K562 (cell line): ENCODE results near the gene ANKRD44. TPM values are rescaled to one million over a fixed set of nuclear protein-coding genes. Genes with fewer than 3 reads are reported as not detected.

Source experiments
- ATAC-seq: fragments of 200-7000 bp; cut with Tn5 transposase; 3 replicates; pipeline ENCODE4 v1.9.1; 2020; ENCODE audit warnings: moderate library complexity
- BruUV-seq: library from RNA; stranded (reverse); fragments of 400-500 nt; replicated peaks from 2 replicates; lab custom pipeline; 2021; lab: Mats Ljungman, UMichigan
- CTCF ChIA-PET: fragments of 300-600 bp; formaldehyde crosslinking; extraction: SDS; loops from one replicate; lab custom pipeline; 2021; ENCODE audit warnings: low intra/inter-chr PET ratio; lab: Yijun Ruan, JAX
- POLR2A ChIA-PET: fragments of 300-600, 350-650 bp; sonication (Branson Sonifier 250); formaldehyde crosslinking; extraction: SDS; loops from one replicate; lab custom pipeline; 2021; ENCODE audit warnings: antibody characterized with exemption, inconsistent platforms; lab: Yijun Ruan, JAX
- DNase-seq, 4 experiments: peaks; one replicate each; pipeline versions ENCODE4 v3.0.0 to v3.0.0-alpha.2; 2011 to 2018; ENCODE audit warnings: low spot score in 3 of 4, mixed read lengths in 3 of 4; ENCODE audit errors: extremely low read depth in 1 of 4
- FAIRE-seq: peaks from 2 replicates; lab custom pipeline; 2011; peaks lifted over from hg19 to GRCh38; lab: Jason Lieb, UNC
- H2AFZ ChIP-seq: 2 replicates; pipeline ENCODE4 v1.6.0; 2011; ENCODE audit warnings: low read depth, low read length, control low read depth, inconsistent platforms
- H3K27ac ChIP-seq: fragments of 200-600 bp; 3 replicates; pipeline ENCODE4 v1.8.0; 2011; ENCODE audit warnings: low read depth, mild to moderate bottlenecking, control low read depth, inconsistent platforms, low read length, moderate library complexity, mixed read lengths; ENCODE audit errors: extremely low read depth
- H3K27me3 ChIP-seq, 2 experiments: fragments of 300-600 bp in 1 of 2; 2 replicates in 1 of 2; 3 replicates in 1 of 2; pipeline versions ENCODE4 v1.6.0 to v1.8.0; 2011; ENCODE audit warnings: inconsistent platforms in 2 of 2, low read length in 2 of 2, mild to moderate bottlenecking in 1 of 2, mixed read lengths in 1 of 2, moderate library complexity in 1 of 2; ENCODE audit not compliant: control insufficient read depth in 2 of 2, insufficient read depth in 2 of 2
- H3K36me3 ChIP-seq: fragments of 300-600 bp; 3 replicates; pipeline ENCODE4 v1.8.0; 2011; ENCODE audit warnings: mild to moderate bottlenecking, low read length, inconsistent platforms; ENCODE audit not compliant: control insufficient read depth, insufficient read depth
- H3K4me1 ChIP-seq, 2 experiments: fragments of 200-600 bp in 1 of 2; replicated peaks in 1 of 2; 2 replicates in 1 of 2; 3 replicates in 1 of 2; pipeline versions ENCODE4 v1.5.1 to v1.8.0; 2011; ENCODE audit warnings: inconsistent platforms in 2 of 2, low read length in 2 of 2, mild to moderate bottlenecking in 1 of 2, mixed read lengths in 1 of 2, moderate library complexity in 1 of 2; ENCODE audit not compliant: control insufficient read depth in 2 of 2, insufficient read depth in 2 of 2
- H3K4me2 ChIP-seq: 2 replicates; pipeline ENCODE4 v1.6.1; 2011; ENCODE audit warnings: low read length, control low read depth, inconsistent platforms, mixed read lengths; ENCODE audit not compliant: insufficient read depth
- H3K4me3 ChIP-seq: fragments of 200-600 bp; sonication (generic), shearing (Covaris generic); 2 replicates; pipeline ENCODE4 v1.5.1; 2016; ENCODE audit warnings: control low read depth, inconsistent platforms
- H3K79me2 ChIP-seq: fragments of 200-600 bp; 3 replicates; pipeline ENCODE4 v1.8.0; 2011; ENCODE audit warnings: low read length, inconsistent platforms; ENCODE audit not compliant: control insufficient read depth, insufficient read depth
- H3K9ac ChIP-seq, 2 experiments: 2 replicates each; pipeline versions ENCODE4 v1.6.0 to v1.6.1; 2011; ENCODE audit warnings: low read depth in 2 of 2, low read length in 2 of 2, control low read depth in 1 of 2, inconsistent platforms in 1 of 2, mild to moderate bottlenecking in 1 of 2, mixed read lengths in 1 of 2; ENCODE audit not compliant: insufficient read depth in 1 of 2
- H3K9me1 ChIP-seq: one replicate; pipeline ENCODE4 v1.6.0; 2011; ENCODE audit warnings: inconsistent platforms, mild to moderate bottlenecking, low read length, moderate library complexity; ENCODE audit not compliant: control insufficient read depth, insufficient read depth
- H3K9me3 ChIP-seq: replicated peaks from 2 replicates; pipeline ENCODE4 v1.5.1; 2011; ENCODE audit warnings: low read depth, low read length, inconsistent platforms; ENCODE audit not compliant: control insufficient read depth, insufficient read depth
- H4K20me1 ChIP-seq: replicated peaks from 2 replicates; pipeline ENCODE4 v1.6.1; 2011; ENCODE audit warnings: low read length, inconsistent platforms, mixed read lengths; ENCODE audit not compliant: control insufficient read depth, insufficient read depth
- ARID3B ChIP-seq: fragments of 250-450 bp; sonication (Bioruptor Pico); IDR thresholded peaks from 2 replicates; pipeline ENCODE4 v1.4.0; 2020; ENCODE audit warnings: borderline replicate concordance
- CREM ChIP-seq: IDR thresholded peaks from 2 replicates; pipeline ENCODE4 v1.6.1; 2014; ENCODE audit warnings: antibody characterized with exemption, low read depth
- DDX20 ChIP-seq: fragments of 450-650 bp; IDR thresholded peaks from 2 replicates; pipeline ENCODE4 v1.6.1; 2016; ENCODE audit warnings: missing genetic modification characterization, low read depth, mild to moderate bottlenecking, missing compliant biosample characterization, moderate library complexity
- PPARD ChIP-seq: fragments of 250-450 bp; sonication (Bioruptor Pico); IDR thresholded peaks from 2 replicates; pipeline ENCODE4 v1.8.0; 2022; ENCODE audit warnings: inconsistent platforms, mild to moderate bottlenecking, moderate library complexity
- RBM17 ChIP-seq: fragments of 200-400 bp; formaldehyde crosslinking; IDR thresholded peaks from 2 replicates; pipeline ENCODE4 v1.6.1; 2017; ENCODE audit warnings: low read depth, mild to moderate bottlenecking, low read length, borderline replicate concordance
- SPI1 ChIP-seq: IDR thresholded peaks from 2 replicates; pipeline ENCODE4 v1.6.1; 2011; ENCODE audit warnings: low read depth, low read length, control low read depth, borderline replicate concordance
- TFAP4 ChIP-seq: sonication (generic); formaldehyde crosslinking; IDR thresholded peaks from 2 replicates; pipeline ENCODE4 v1.8.0; 2022; ENCODE audit warnings: missing genetic modification reagents, mild to moderate bottlenecking, moderate library complexity, borderline replicate concordance
- ZNF121 ChIP-seq: sonication (generic); formaldehyde crosslinking; conservative IDR thresholded peaks from 2 replicates; pipeline ENCODE4 v1.8.0; 2022; ENCODE audit warnings: missing genetic modification reagents
- ZNF77 ChIP-seq: fragments of 250-450 bp; sonication (Bioruptor Pico); IDR thresholded peaks from 2 replicates; pipeline ENCODE4 v1.5.0; 2020
- WGBS: fragments of 100-300 bp; shearing (Covaris generic); methylation state at CpG from one replicate; pipeline ENCODE4 v1.1.6; 2016; ENCODE audit warnings: low coverage, mixed read lengths; ENCODE audit not compliant: insufficient coverage; ENCODE audit errors: missing lambda C conversion rate; 5-methylcytosine and 5-hydroxymethylcytosine counted together
- in situ Hi-C: fragments of 300-500 bp; cut with MboI; formaldehyde crosslinking; loops from 4 replicates; pipeline ENCODE4 v1.15.0; 2018; ENCODE audit warnings: inconsistent platforms, mixed read lengths
- intact Hi-C: fragments of 100-400 bp; cut with micrococcal nuclease; formaldehyde crosslinking; loops from 2 replicates; pipeline ENCODE4 v1.14.2; 2022
- polyA plus RNA-seq, 8 experiments: library from polyadenylated mRNA; depleted of rRNA in 4 of 8; stranded (reverse) in 5 of 8; unstranded in 3 of 8; fragments of >200 nt; fragmentation: Nextera tagmentation in 2 of 8; fragmentation: Illumina TruSeq in 1 of 8; extraction: Ambion mirVana in 2 of 8; extraction: Trizol in 1 of 8; gene quantifications; 2 replicates each; pipeline versions ENCODE4 v1.2.1 to v1.2.3, GENCODE V29; 2011 to 2014; ENCODE audit warnings: inconsistent platforms in 1 of 8, missing spikeins in 1 of 8
- total RNA-seq, 7 experiments: library from RNA; depleted of rRNA in 6 of 7; stranded (reverse); fragments of >200 nt in 6 of 7; fragmentation: Illumina TruSeq in 2 of 7; extraction: Trizol in 2 of 7; gene quantifications; 2 replicates each; pipeline versions ENCODE4 v1.2.1 to v1.2.3, GENCODE V29; 2011 to 2021; ENCODE audit warnings: low replicate concordance in 1 of 7

The ANKRD44 gene
- total and polyA plus RNA-seq, 9 of the 15 experiments (the other 6 are each of a cell fraction or from before 2014, with no cell fraction given) = 0.03 to 0.64 (median 0.07) TPM; not detected in 3

- Histone ChIP-seq H3K4me2 (no peak overlapping the region), H3K9me3 (no peaks in the 10 kb centered on the region), H3K79me2 (no peaks in the 10 kb centered on the region), H3K27ac (no peak overlapping the region), H3K9me1 (no peaks in the 10 kb centered on the region), H4K20me1 (no peaks in the 10 kb centered on the region), H3K4me1 (no peaks in the 10 kb centered on the region; a peak in 1 of 5 replicates), H3K9ac (no peak overlapping the region), H3K36me3 (no peaks in the 10 kb centered on the region), H3K27me3 (no peaks in the 10 kb centered on the region), H3K4me3 (no peak overlapping the region), H2AFZ (no peak overlapping the region)
- FAIRE-seq = no peak
- POLR2A ChIA-PET = interaction anchor here (0.6 to 0.7 kb wide), 2 partner anchors 11 to 13 kb away, joined by 3 to 5 read pairs; no protein-coding TSS in a partner anchor
- in situ Hi-C loops (no loop called here), intact Hi-C loops (no loop called here)
- CTCF ChIA-PET = no interaction called here
- no TSS peak for BruUV-seq
- 5% methylated on average over 7 of the region's 7 CpGs for WGBS
- peak; percentile 45; the same call in 1 of the 2 replicates for TF ChIP-seq SPI1
- TF ChIP-seq DDX20 (tag) = no peak
- no peak for DNase-seq
- ATAC-seq = no peak
Observed at GRCh38 chr2:197152451-197153228, 157.9 kb downstream of the ANKRD44 start.

GRCh38 chr2:197149546-197149945 lies 161.0 kb downstream of the ANKRD44 start:
- Histone ChIP-seq H3K4me3 (no peak overlapping the region), H3K27me3 (no peaks in the 10 kb centered on the region), H3K4me1 (no peaks in the 10 kb centered on the region; a peak in 1 of 5 replicates), H4K20me1 (no peaks in the 10 kb centered on the region), H3K9me3 (no peaks in the 10 kb centered on the region), H3K27ac (no peak overlapping the region), H3K9ac (no peak overlapping the region), H3K79me2 (no peaks in the 10 kb centered on the region), H3K9me1 (no peaks in the 10 kb centered on the region), H2AFZ (no peak overlapping the region), H3K4me2 (no peak overlapping the region), H3K36me3 (no peaks in the 10 kb centered on the region)
- in situ Hi-C loops = no loop called here
- ChIA-PET POLR2A (interaction anchor here (0.7 kb wide), 1 partner anchor 44 kb away, joined by 3 read pairs; no protein-coding TSS in a partner anchor), CTCF (no interaction called here)
- 2% methylated on average over 4 of the region's 4 CpGs for WGBS
- intact Hi-C loops = no loop called here
- FAIRE-seq (no peak), ATAC-seq (no peak), DNase-seq (no peak)
- TF ChIP-seq ARID3B (CRISPR knock-in tag) (no peak), TFAP4 (no peak), ZNF121 (CRISPR knock-in tag) (no peak), ZNF77 (CRISPR knock-in tag) (no peak), RBM17 (no peak), PPARD (no peak), CREM (no peak)
- BruUV-seq = no TSS peak
